Measurements from ENCODE around the gene VTI1A. TPM values are rescaled to one million over a fixed set of nuclear protein-coding genes. Genes with fewer than 3 reads are reported as not detected.
A peak's percentile ranks its signal among the peaks of the same experiment; 100 is the strongest.
"Not testable (repeated sequence)": the region's sequence is repeated elsewhere in the genome, so short reads cannot be mapped to it uniquely, and the experiment has no call there.

The VTI1A gene
- total RNA-seq (10 to 100 TPM; 18.5 to 23.1 (median 20.1) TPM), polyA plus RNA-seq (10 to 100 TPM in 2 of 3 donors, 1 to 10 TPM in 1; 9.9 to 31.5 (median 20.8) TPM)
- long read RNA-seq, donor 1, full-length matches to known transcripts: 7 of 10 reads
- long read RNA-seq, donor 1, partial matches to known transcripts: 1 of 10 reads
- long read RNA-seq, donor 1, other reads (novel, unspliced or antisense): 2 of 10 reads
- long read RNA-seq, donor 2, full-length matches to known transcripts: 23 of 30 reads
- long read RNA-seq, donor 2, partial matches to known transcripts: 0 of 30 reads
- long read RNA-seq, donor 2, other reads (novel, unspliced or antisense): 7 of 30 reads

GRCh38 chr10:112446855-112447619 lies at the start of gene VTI1A, which contains the start of gene ZDHHC6:
Gene VTI1A, plus strand, starts transcription at chr10:112447215. Its CDS starts 159 bp downstream, at chr10:112447374.
Gene ZDHHC6, minus strand, starts transcription at chr10:112446914. Its CDS starts 1,478 bp downstream, at chr10:112445436.
- intact Hi-C loops (cut with DNase I): loop anchor here (5.0 to 10.0 kb wide), 2 partner anchors 262 to 265 kb away; partner anchors contain the start of gene GPAM (in 2 of the 2)
- TF ChIP-seq CTCF (IDR thresholded peaks at IDR 0.05): peak; percentile 22

DNA sequence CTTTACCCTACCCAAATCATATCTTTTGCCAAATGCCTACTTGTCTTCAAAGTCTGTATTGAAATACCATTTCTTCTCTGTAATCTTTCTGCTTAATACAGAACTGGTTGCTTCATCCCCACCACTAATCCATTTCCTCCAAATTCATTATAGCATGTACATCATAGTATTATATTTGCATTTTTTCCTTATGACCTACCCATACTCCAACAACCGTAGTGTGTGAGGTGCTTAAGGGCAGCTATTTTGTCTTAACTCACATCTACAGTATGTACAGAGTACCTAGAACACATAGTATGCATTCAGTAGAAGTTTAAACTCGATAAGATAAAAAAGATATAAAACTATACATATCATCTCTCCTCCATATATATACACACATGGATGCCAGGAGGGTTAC lies 49.4 kb upstream of the VTI1A start:
- Histone ChIP-seq H3K9me3 (no peaks in the 10 kb centered on the region), H3K4me1 (no peaks in the 10 kb centered on the region), H3K27me3 (ENCODE audit: insufficient read depth in 3 of 3, low read length in 2 of 3) (no peaks in the 10 kb centered on the region), H3K27ac (no peak overlapping the region), H3K36me3 (ENCODE audit: insufficient read depth in 1 of 2, low read depth in 1 of 2) (no peaks in the 10 kb centered on the region), H3K4me3 (no peak overlapping the region)
- 79 to 84% (median 84%) methylated on average over 2 of the region's 2 CpGs for WGBS, 3 donors
- no peak for DNase-seq
- no peak for ATAC-seq
- TF ChIP-seq CTCF (IDR thresholded peaks at IDR 0.05): no peak
- intact Hi-C loops (cut with DNase I): no loop called here

More at GRCh38 chr10:112446855-112447619, at the start of gene VTI1A, which contains the start of gene ZDHHC6:
- Histone ChIP-seq H3K4me3 (peak within 1 kb of the TSS; percentile 70), H3K9me3 (no peaks in the 10 kb centered on the region), H3K4me1 (peaks cover 20% of the 10 kb centered on the region), H3K27me3 (ENCODE audit: insufficient read depth in 3 of 3, low read length in 2 of 3) (no peaks in the 10 kb centered on the region), H3K36me3 (ENCODE audit: insufficient read depth in 1 of 2, low read depth in 1 of 2) (peaks cover 0 to 49% of the 10 kb centered on the region in 2 donors), H3K27ac (peak within 1 kb of the TSS; percentile 84)
- ATAC-seq (peak; percentile 97 to 99 (median 99)), DNase-seq (peak; percentile 87 to 94)
- 0% methylated on average over 59 of the region's 59 CpGs for WGBS, 3 donors

DNA sequence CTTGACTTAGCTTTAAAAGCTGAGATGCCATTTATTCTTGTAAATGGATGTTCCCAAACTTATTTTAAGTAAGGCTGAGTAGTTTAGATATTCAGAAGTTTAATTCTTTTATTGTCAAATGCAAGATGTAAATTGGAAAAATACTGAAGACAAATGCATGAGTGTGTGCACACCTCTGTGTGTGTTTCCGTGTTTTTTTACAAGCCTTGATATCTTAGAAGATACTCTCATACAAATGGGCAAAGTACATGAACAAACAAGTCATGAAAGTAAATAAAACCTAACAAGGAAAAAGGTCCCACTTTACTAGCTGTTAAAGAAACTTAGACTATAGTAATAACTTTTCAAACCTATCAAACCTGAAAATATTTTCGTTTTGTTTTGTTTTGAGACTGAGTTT lies 44.1 kb upstream of the VTI1A start:
- Histone ChIP-seq H3K9me3 (no peaks in the 10 kb centered on the region), H3K27ac (no peak overlapping the region), H3K27me3 (ENCODE audit: insufficient read depth in 3 of 3, low read length in 2 of 3) (no peaks in the 10 kb centered on the region), H3K4me3 (no peak overlapping the region), H3K4me1 (no peaks in the 10 kb centered on the region), H3K36me3 (ENCODE audit: insufficient read depth in 1 of 2, low read depth in 1 of 2) (no peaks in the 10 kb centered on the region)
- WGBS, 3 donors: 74 to 80% (median 79%) methylated on average over 2 of the region's 2 CpGs
- intact Hi-C loops (cut with DNase I): no loop called here
- DNase-seq (no peak), ATAC-seq (no peak)
- no peak for TF ChIP-seq CTCF (IDR thresholded peaks at IDR 0.05)

- H3K4me1 ChIP-seq: no peaks in the 10 kb centered on the region
- TF ChIP-seq CTCF (IDR thresholded peaks at IDR 0.05): no peak
- ATAC-seq (no peak), DNase-seq (no peak)
- intact Hi-C loops (cut with DNase I): no loop called here
- H3K9me3 ChIP-seq: no peaks in the 10 kb centered on the region
- no peaks in the 10 kb centered on the region for H3K27me3 ChIP-seq (ENCODE audit: insufficient read depth in 3 of 3, low read length in 2 of 3)
- H3K36me3 ChIP-seq (ENCODE audit: insufficient read depth in 1 of 2, low read depth in 1 of 2): no peaks in the 10 kb centered on the region
- no peak overlapping the region for H3K27ac ChIP-seq
- H3K4me3 ChIP-seq: no peak overlapping the region
- WGBS, 3 donors: 66 to 85% (median 82%) methylated on average over 3 of the region's 3 CpGs
These were observed 42.4 kb upstream of the VTI1A start for GRCh38 chr10:112404617-112405016.

GRCh38 chr10:112406806-112407205 lies 40.2 kb upstream of the VTI1A start:
- DNase-seq; H3K4me1 ChIP-seq; ATAC-seq; H3K27ac ChIP-seq; H3K27me3 ChIP-seq (ENCODE audit: insufficient read depth in 3 of 3, low read length in 2 of 3); H3K36me3 ChIP-seq (ENCODE audit: insufficient read depth in 1 of 2, low read depth in 1 of 2); H3K9me3 ChIP-seq; intact Hi-C loops (cut with DNase I); H3K4me3 ChIP-seq: not testable (repeated sequence)
- 63 to 70% (median 66%) methylated on average over 2 of the region's 2 CpGs for WGBS, 3 donors
